GM12878 (cell line): Measurements from ENCODE around the gene SLC22A6. TPM values are rescaled to one million over a fixed set of nuclear protein-coding genes. Genes with fewer than 3 reads are reported as not detected.

Experiments used
- ATAC-seq: fragments of 200-7000 bp; cut with Tn5 transposase; 3 replicates; pipeline ENCODE4 v1.9.1; 2020; ENCODE audit warnings: mild to moderate bottlenecking, moderate library complexity
- BruUV-seq: library from RNA; stranded (reverse); fragments of 400-500 nt; replicated peaks from 2 replicates; lab custom pipeline; 2021; lab: Mats Ljungman, UMichigan
- CTCF ChIA-PET: fragments of 300-600 bp; sonication (Branson Sonifier 250); formaldehyde crosslinking; extraction: SDS; loops from one replicate; lab custom pipeline; 2021; ENCODE audit warnings: inconsistent platforms; lab: Yijun Ruan, JAX
- POLR2A ChIA-PET: fragments of 350-600 bp; formaldehyde crosslinking; extraction: SDS; loops from one replicate; lab custom pipeline; 2021; ENCODE audit warnings: inconsistent platforms; lab: Charles Lee
- RAD21 ChIA-PET: fragments of 300-600 bp; sonication (Branson Sonifier 250); formaldehyde crosslinking; loops from one replicate; lab custom pipeline; 2023; ENCODE audit warnings: antibody characterized with exemption; ENCODE audit not compliant: unreplicated experiment; lab: Charles Lee
- SMC1A ChIA-PET: fragments of 300-600 bp; sonication (Branson Sonifier 250); formaldehyde crosslinking; loops from one replicate; lab custom pipeline; 2023; ENCODE audit not compliant: unreplicated experiment, uncharacterized antibody; lab: Charles Lee
- DNase-seq: peaks from one replicate; pipeline ENCODE4 v3.0.0-alpha.2; 2011; ENCODE audit warnings: low read depth, low spot score
- FAIRE-seq: peaks from 3 replicates; lab custom pipeline; 2011; peaks lifted over from hg19 to GRCh38; lab: Jason Lieb, UNC
- H2AFZ ChIP-seq: 2 replicates; pipeline ENCODE4 v1.6.0; 2011; ENCODE audit warnings: low read depth, low read length, control low read depth; ENCODE audit not compliant: control insufficient read depth
- H3K27ac ChIP-seq: 2 replicates; pipeline ENCODE4 v1.5.1; 2011; ENCODE audit warnings: control low read depth; ENCODE audit not compliant: control insufficient read depth, insufficient read depth
- H3K27me3 ChIP-seq, 2 experiments: replicated peaks in 1 of 2; 2 replicates each; pipeline versions ENCODE4 v1.6.0 to v1.6.1; 2011; ENCODE audit warnings: low read length in 1 of 2; ENCODE audit not compliant: control insufficient read depth in 2 of 2, insufficient read depth in 2 of 2
- H3K36me3 ChIP-seq, 2 experiments: 2 replicates each; pipeline ENCODE4 v1.5.1; 2011; ENCODE audit warnings: low read length in 1 of 2; ENCODE audit not compliant: control insufficient read depth in 2 of 2, insufficient read depth in 2 of 2
- H3K4me1 ChIP-seq: 2 replicates; pipeline ENCODE4 v1.6.1; 2011; ENCODE audit warnings: mild to moderate bottlenecking, low read length, moderate library complexity, mixed read lengths; ENCODE audit not compliant: control insufficient read depth, insufficient read depth
- H3K4me2 ChIP-seq: 2 replicates; pipeline ENCODE4 v1.6.0; 2011; ENCODE audit warnings: control low read depth; ENCODE audit not compliant: control insufficient read depth, insufficient read depth
- H3K4me3 ChIP-seq: fragments of 200-600 bp; sonication (generic); 2 replicates; pipeline ENCODE4 v1.5.1; 2016
- H3K79me2 ChIP-seq: 2 replicates; pipeline ENCODE4 v1.6.0; 2011; ENCODE audit warnings: low read length; ENCODE audit not compliant: control insufficient read depth, insufficient read depth
- H3K9ac ChIP-seq: 2 replicates; pipeline ENCODE4 v1.8.0; 2011; ENCODE audit warnings: low read length, control low read depth, mixed read lengths; ENCODE audit not compliant: control insufficient read depth, insufficient read depth
- H3K9me3 ChIP-seq: replicated peaks from 3 replicates; pipeline ENCODE4 v1.5.1; 2011; ENCODE audit warnings: mild to moderate bottlenecking, low read length; ENCODE audit not compliant: control insufficient read depth, insufficient read depth
- H4K20me1 ChIP-seq: 2 replicates; pipeline ENCODE4 v1.6.0; 2011; ENCODE audit not compliant: control insufficient read depth, insufficient read depth
- BCL11A ChIP-seq: IDR thresholded peaks from 2 replicates; pipeline ENCODE4 v1.6.1; 2011; ENCODE audit warnings: low read depth, low read length
- BCL3 ChIP-seq: IDR thresholded peaks from 2 replicates; pipeline ENCODE4 v1.6.1; 2011; ENCODE audit warnings: borderline replicate concordance, low read depth, mild to moderate bottlenecking, moderate library complexity, low read length; ENCODE audit not compliant: insufficient read depth, poor library complexity, severe bottlenecking
- BRCA1 ChIP-seq: IDR thresholded peaks from 2 replicates; pipeline ENCODE4 v1.6.1; 2011; ENCODE audit warnings: low read depth, low read length, improper control_type of control experiment
- FOS ChIP-seq: IDR thresholded peaks from 3 replicates; pipeline ENCODE4 v1.6.1; 2011; ENCODE audit warnings: borderline replicate concordance; ENCODE audit not compliant: insufficient read length; ENCODE audit errors: extremely low read depth
- FOXK2 ChIP-seq: fragments of 450-650 bp; IDR thresholded peaks from 2 replicates; pipeline ENCODE4 v1.6.1; 2017; ENCODE audit warnings: mild to moderate bottlenecking, moderate library complexity
- PAX8 ChIP-seq: fragments of 450-650 bp; IDR thresholded peaks from 2 replicates; pipeline ENCODE4 v1.6.1; 2017; ENCODE audit warnings: mild to moderate bottlenecking, moderate library complexity
- RB1 ChIP-seq: fragments of 450-650 bp; formaldehyde crosslinking; IDR thresholded peaks from 2 replicates; pipeline ENCODE4 v1.6.1; 2017; ENCODE audit warnings: mild to moderate bottlenecking, borderline replicate concordance
- STAT1 ChIP-seq: fragments of 450-650 bp; conservative IDR thresholded peaks from 2 replicates; pipeline ENCODE4 v1.6.1; 2014; ENCODE audit warnings: antibody characterized with exemption, mild to moderate bottlenecking
- SUPT20H ChIP-seq: IDR thresholded peaks from 2 replicates; pipeline ENCODE4 v1.6.1; 2011; ENCODE audit warnings: low read depth, mild to moderate bottlenecking, low read length, moderate library complexity, borderline replicate concordance; ENCODE audit not compliant: control insufficient read depth
- YBX1 ChIP-seq: fragments of 450-650 bp; IDR thresholded peaks from 2 replicates; pipeline ENCODE4 v1.6.1; 2016; ENCODE audit warnings: antibody characterized with exemption
- ZBTB4 ChIP-seq: fragments of 450-650 bp; formaldehyde crosslinking; IDR thresholded peaks from 2 replicates; pipeline ENCODE4 v1.4.0; 2022; ENCODE audit warnings: mild to moderate bottlenecking, moderate library complexity
- WGBS: methylation state at CpG from one replicate; pipeline ENCODE4 v1.1.6; 2016; ENCODE audit warnings: low lambda C conversion rate; ENCODE audit not compliant: insufficient replicate concordance, insufficient coverage; ENCODE audit errors: missing lambda C conversion rate; 5-methylcytosine and 5-hydroxymethylcytosine counted together
- in situ Hi-C: fragments of 300-500 bp; cut with MboI; formaldehyde crosslinking; loops from 9 replicates; pipeline ENCODE4 v1.14.3; 2018; ENCODE audit warnings: mixed read lengths
- intact Hi-C: fragments of 100-400 bp; cut with micrococcal nuclease; formaldehyde crosslinking; loops from one replicate; pipeline ENCODE4 v1.14.2; 2022; ENCODE audit not compliant: unreplicated experiment
- polyA plus RNA-seq, 11 experiments: library from polyadenylated mRNA; depleted of rRNA in 4 of 11; unstranded in 6 of 11; stranded (reverse) in 5 of 11; fragments of >200 nt; fragmentation: Nextera tagmentation in 4 of 11; fragmentation: Illumina TruSeq in 1 of 11; extraction: Ambion mirVana in 4 of 11; extraction: Trizol in 1 of 11; gene quantifications; 1 replicate in 1 of 11; 2 replicates in 10 of 11; pipeline versions ENCODE4 v1.2.1 to v1.2.3, GENCODE V29; 2011 to 2016; ENCODE audit warnings: inconsistent platforms in 2 of 11, missing spikeins in 2 of 11, low read depth in 1 of 11
- total RNA-seq, 4 experiments: library from RNA; depleted of rRNA in 3 of 4; stranded (reverse); fragments of >200 nt in 3 of 4; fragmentation: Illumina TruSeq in 1 of 4; extraction: Trizol in 1 of 4; gene quantifications; 2 replicates each; pipeline versions ENCODE4 v1.2.1 to v1.2.3, GENCODE V29; 2013 to 2021

SLC22A6 gene
- total and polyA plus RNA-seq, 10 of the 15 experiments (the other 5 are each of a cell fraction or from before 2014, with no cell fraction given), result not detected

GRCh38 chr11:62994775-62995174 is 10.0 kb upstream of the SLC22A6 start:
- no peak for ATAC-seq
- no peak overlapping the region for H3K9ac ChIP-seq
- TF ChIP-seq STAT1, result no peak
- no peak for TF ChIP-seq PAX8
- no peak for TF ChIP-seq ZBTB4 (CRISPR knock-in tag)
- TF ChIP-seq RB1, result no peak
- no peak for TF ChIP-seq BCL3
- no peak for TF ChIP-seq FOXK2
- TF ChIP-seq SUPT20H, result no peak
- no peak for TF ChIP-seq YBX1
- TF ChIP-seq BRCA1, result no peak
- TF ChIP-seq BCL11A, result no peak
- TF ChIP-seq FOS, result no peak
- SMC1A ChIA-PET, result no interaction called here
- no peak overlapping the region for H2AFZ ChIP-seq
- no peak for DNase-seq
- no peak overlapping the region for H3K27ac ChIP-seq
- FAIRE-seq, result no peak
- H3K27me3 ChIP-seq, result peaks cover 2 to 3% of the 10 kb centered on the region in 2 experiments; a peak in 3 of 4 replicates
- POLR2A ChIA-PET, result no interaction called here
- BruUV-seq, result no TSS peak
- H3K9me3 ChIP-seq, result no peaks in the 10 kb centered on the region
- H3K36me3 ChIP-seq, result no peaks in the 10 kb centered on the region
- H3K79me2 ChIP-seq, result no peaks in the 10 kb centered on the region
- WGBS, result 0% methylated on average over 4 of the region's 4 CpGs
- CTCF ChIA-PET, result interaction anchor here (1.1 to 1.5 kb wide), 2 partner anchors 13 to 28 kb away, joined by 4 read pairs; no protein-coding TSS in a partner anchor
- RAD21 ChIA-PET, result no interaction called here
- H4K20me1 ChIP-seq, result no peaks in the 10 kb centered on the region
- no peak overlapping the region for H3K4me2 ChIP-seq
- intact Hi-C loops, result no loop called here
- H3K4me3 ChIP-seq, result no peak overlapping the region
- H3K4me1 ChIP-seq, result no peaks in the 10 kb centered on the region
- in situ Hi-C loops, result no loop called here
